GM23338 (cell line): ENCODE data around the gene HRH2. TPM values are rescaled to one million over a fixed set of nuclear protein-coding genes. Genes with fewer than 3 reads are reported as not detected.

Experiments used
- ATAC-seq: fragments of 200-7000 bp; cut with Tn5 transposase; 3 replicates; pipeline ENCODE4 v1.9.1; 2020
- DNase-seq: peaks from one replicate; pipeline ENCODE4 v3.0.0-alpha.2; 2015; ENCODE audit warnings: low spot score
- H2AFZ ChIP-seq: fragments of 200-600 bp; sonication (generic); 2 replicates; pipeline ENCODE4 v1.8.0; 2016; ENCODE audit warnings: antibody characterized with exemption, mild to moderate bottlenecking, moderate library complexity
- H3F3A ChIP-seq: fragments of 200-600 bp; sonication (generic); replicated peaks from 2 replicates; pipeline ENCODE4 v1.8.0; 2017; ENCODE audit warnings: antibody characterized with exemption, mixed run types, low read depth
- H3K27ac ChIP-seq: fragments of 200-600 bp; sonication (generic); 2 replicates; pipeline ENCODE4 v1.6.1; 2016; ENCODE audit warnings: low read depth
- H3K27me3 ChIP-seq: fragments of 200-600 bp; sonication (generic); 2 replicates; pipeline ENCODE4 v1.8.0; 2016; ENCODE audit warnings: mild to moderate bottlenecking, mixed run types, moderate library complexity; ENCODE audit not compliant: insufficient read depth
- H3K36me3 ChIP-seq: fragments of 200-600 bp; sonication (generic); 2 replicates; pipeline ENCODE4 v1.8.0; 2016; ENCODE audit warnings: mild to moderate bottlenecking; ENCODE audit not compliant: insufficient read depth
- H3K4me1 ChIP-seq: fragments of 200-600 bp; sonication (generic); 2 replicates; pipeline ENCODE4 v1.8.0; 2016; ENCODE audit warnings: mild to moderate bottlenecking, moderate library complexity; ENCODE audit not compliant: insufficient read depth
- H3K4me2 ChIP-seq: fragments of 200-600 bp; sonication (generic); 2 replicates; pipeline ENCODE4 v1.7.1; 2017; ENCODE audit warnings: mixed run types
- H3K4me3 ChIP-seq: fragments of 200-600 bp; sonication (generic); 2 replicates; pipeline ENCODE4 v1.6.1; 2016; ENCODE audit warnings: mixed run types
- H3K79me2 ChIP-seq: fragments of 200-600 bp; sonication (generic); replicated peaks from 2 replicates; pipeline ENCODE4 v1.8.0; 2017; ENCODE audit warnings: mild to moderate bottlenecking; ENCODE audit not compliant: insufficient read depth
- H3K9me2 ChIP-seq: fragments of 200-600 bp; sonication (generic); 2 replicates; pipeline ENCODE4 v1.8.0; 2017; ENCODE audit not compliant: insufficient read depth
- H4K20me1 ChIP-seq: fragments of 200-600 bp; sonication (generic); replicated peaks from 2 replicates; pipeline ENCODE4 v1.8.0; 2017; ENCODE audit warnings: mild to moderate bottlenecking; ENCODE audit not compliant: insufficient read depth
- H3K27ac Mint-ChIP-seq: 2 replicates; pipeline ENCODE4 v1.8.0; 2020; ENCODE audit warnings: inconsistent platforms, mild to moderate bottlenecking, moderate library complexity, mixed read lengths
- H3K27me3 Mint-ChIP-seq: 3 replicates; pipeline ENCODE4 v1.8.0; 2022; ENCODE audit warnings: low read depth, mild to moderate bottlenecking, moderate library complexity, mixed read lengths, inconsistent platforms; ENCODE audit not compliant: insufficient read depth, poor library complexity
- H3K36me3 Mint-ChIP-seq: 3 replicates; pipeline ENCODE4 v1.8.0; 2021; ENCODE audit warnings: low read depth, mild to moderate bottlenecking, inconsistent platforms, moderate library complexity, mixed read lengths
- H3K4me1 Mint-ChIP-seq: 3 replicates; pipeline ENCODE4 v1.8.0; 2020; ENCODE audit warnings: mild to moderate bottlenecking, inconsistent platforms, mixed read lengths
- H3K4me3 Mint-ChIP-seq: 3 replicates; pipeline ENCODE4 v1.8.0; 2021; ENCODE audit warnings: moderate library complexity, mild to moderate bottlenecking, inconsistent platforms, mixed read lengths
- H3K9me3 Mint-ChIP-seq: 3 replicates; pipeline ENCODE4 v1.8.0; 2020; ENCODE audit warnings: moderate library complexity, mild to moderate bottlenecking, inconsistent platforms, mixed read lengths
- CREB1 ChIP-seq: fragments of 250-450 bp; sonication (Bioruptor Pico); IDR thresholded peaks from 2 replicates; pipeline ENCODE4 v1.5.0; 2020; ENCODE audit warnings: low read depth, mild to moderate bottlenecking, moderate library complexity
- CTCF ChIP-seq, 2 experiments: fragments of 200-600 bp in 1 of 2; sonication (generic) in 1 of 2; conservative IDR thresholded peaks; 2 replicates each; pipeline versions ENCODE4 v1.5.1 to v1.6.1; 2016 to 2017; ENCODE audit warnings: antibody characterized with exemption in 2 of 2, low read depth in 2 of 2, mild to moderate bottlenecking in 2 of 2, moderate library complexity in 1 of 2
- ETS1 ChIP-seq: IDR thresholded peaks from 2 replicates; pipeline ENCODE4 v1.6.1; 2016; ENCODE audit warnings: antibody characterized with exemption
- EZH2 ChIP-seq: fragments of 200-600 bp; sonication (generic); IDR thresholded peaks from one replicate; pipeline ENCODE4 v1.8.0; 2017; ENCODE audit warnings: antibody characterized with exemption, mild to moderate bottlenecking, low read depth; ENCODE audit not compliant: unreplicated experiment
- EZH2phosphoT487 ChIP-seq: fragments of 200-600 bp; sonication (generic); IDR thresholded peaks from one replicate; pipeline ENCODE4 v1.8.1; 2018; ENCODE audit warnings: antibody characterized with exemption; ENCODE audit not compliant: unreplicated experiment
- JUNB ChIP-seq: IDR thresholded peaks from one replicate; pipeline ENCODE4 v1.6.1; 2016; ENCODE audit warnings: antibody characterized with exemption; ENCODE audit not compliant: unreplicated experiment
- POLR2AphosphoS5 ChIP-seq: IDR thresholded peaks from 2 replicates; pipeline ENCODE4 v1.6.1; 2016; ENCODE audit warnings: antibody characterized with exemption, low read depth
- STAT1 ChIP-seq: IDR thresholded peaks from one replicate; pipeline ENCODE4 v1.6.1; 2016; ENCODE audit warnings: antibody characterized with exemption; ENCODE audit not compliant: unreplicated experiment
- ZNF114 ChIP-seq: fragments of 250-450 bp; sonication (Bioruptor Pico); IDR thresholded peaks from 2 replicates; pipeline ENCODE4 v1.5.0; 2020; ENCODE audit warnings: mild to moderate bottlenecking, moderate library complexity
- ZNF331 ChIP-seq: fragments of 250-450 bp; sonication (Bioruptor Pico); IDR thresholded peaks from 2 replicates; pipeline ENCODE4 v1.5.0; 2020; ENCODE audit warnings: low read depth, mild to moderate bottlenecking, moderate library complexity
- ZNF462 ChIP-seq: fragments of 250-450 bp; sonication (Bioruptor Pico); IDR thresholded peaks from 2 replicates; pipeline ENCODE4 v1.5.0; 2020; ENCODE audit warnings: mild to moderate bottlenecking, moderate library complexity
- polyA plus RNA-seq: library from polyadenylated mRNA; unstranded; fragments of >200 nt; fragmentation: Nextera tagmentation; extraction: Ambion mirVana; gene quantifications from 2 replicates; pipeline ENCODE4 v1.2.1, GENCODE V29; 2016
- total RNA-seq: library from RNA; depleted of rRNA; stranded (reverse); fragments of >200 nt; shearing (Covaris generic); gene quantifications from 2 replicates; pipeline ENCODE4 v1.2.3, GENCODE V29; 2014
- TF ChIP-seq, protein P1 (sequence below): IDR thresholded peaks from one replicate; pipeline ENCODE4 v1.6.1; 2018; ENCODE audit warnings: antibody characterized with exemption; ENCODE audit not compliant: unreplicated experiment

Gene HRH2
- total and polyA plus RNA-seq, 2 experiments from 2014 or later, result 6.8 to 7.0 TPM

GRCh38 chr5:175724314-175725275, 66.7 kb downstream of the HRH2 start:
- H3K27me3 Mint-ChIP-seq, result peaks cover 8% of the 10 kb centered on the region
- Histone ChIP-seq H3K27ac (no peak overlapping the region), H3K4me1 (peaks cover 8% of the 10 kb centered on the region; the same call in 1 of the 2 replicates), H2AFZ (no peak overlapping the region), H3K79me2 (no peaks in the 10 kb centered on the region), H3F3A (0 out of 2 replicates have a peak, but pooled peaks cover 4% of the 10 kb centered on the region), H3K4me2 (no peak overlapping the region), H3K4me3 (no peak overlapping the region), H3K36me3 (no peaks in the 10 kb centered on the region), H4K20me1 (no peaks in the 10 kb centered on the region), H3K27me3 (no peaks in the 10 kb centered on the region), H3K9me2 (no peaks in the 10 kb centered on the region)
- H3K27ac Mint-ChIP-seq, result no peak overlapping the region
- H3K4me1 Mint-ChIP-seq, result peaks cover 15% of the 10 kb centered on the region
- H3K4me3 Mint-ChIP-seq, result no peak overlapping the region
- DNase-seq, result no peak
- no peaks in the 10 kb centered on the region; the same call in 2 of the 3 replicates for H3K9me3 Mint-ChIP-seq
- H3K36me3 Mint-ChIP-seq, result no peaks in the 10 kb centered on the region; the same call in 2 of the 3 replicates
- no peak for ATAC-seq
- no peak for TF ChIP-seq CTCF (conservative IDR thresholded peaks at IDR 0.05; ENCODE audit: low read depth in 2 of 2)
- no peak for TF ChIP-seq ZNF331 (CRISPR knock-in tag)
- no peak for TF ChIP-seq ETS1
- no peak for TF ChIP-seq ZNF462 (CRISPR knock-in tag)
- TF ChIP-seq POLR2AphosphoS5, result no peak
- no peak for TF ChIP-seq STAT1
- no peak for TF ChIP-seq EZH2phosphoT487
- TF ChIP-seq EZH2, result no peak
- TF ChIP-seq ZNF114 (CRISPR knock-in tag), result no peak
- TF ChIP-seq, protein P1, sequence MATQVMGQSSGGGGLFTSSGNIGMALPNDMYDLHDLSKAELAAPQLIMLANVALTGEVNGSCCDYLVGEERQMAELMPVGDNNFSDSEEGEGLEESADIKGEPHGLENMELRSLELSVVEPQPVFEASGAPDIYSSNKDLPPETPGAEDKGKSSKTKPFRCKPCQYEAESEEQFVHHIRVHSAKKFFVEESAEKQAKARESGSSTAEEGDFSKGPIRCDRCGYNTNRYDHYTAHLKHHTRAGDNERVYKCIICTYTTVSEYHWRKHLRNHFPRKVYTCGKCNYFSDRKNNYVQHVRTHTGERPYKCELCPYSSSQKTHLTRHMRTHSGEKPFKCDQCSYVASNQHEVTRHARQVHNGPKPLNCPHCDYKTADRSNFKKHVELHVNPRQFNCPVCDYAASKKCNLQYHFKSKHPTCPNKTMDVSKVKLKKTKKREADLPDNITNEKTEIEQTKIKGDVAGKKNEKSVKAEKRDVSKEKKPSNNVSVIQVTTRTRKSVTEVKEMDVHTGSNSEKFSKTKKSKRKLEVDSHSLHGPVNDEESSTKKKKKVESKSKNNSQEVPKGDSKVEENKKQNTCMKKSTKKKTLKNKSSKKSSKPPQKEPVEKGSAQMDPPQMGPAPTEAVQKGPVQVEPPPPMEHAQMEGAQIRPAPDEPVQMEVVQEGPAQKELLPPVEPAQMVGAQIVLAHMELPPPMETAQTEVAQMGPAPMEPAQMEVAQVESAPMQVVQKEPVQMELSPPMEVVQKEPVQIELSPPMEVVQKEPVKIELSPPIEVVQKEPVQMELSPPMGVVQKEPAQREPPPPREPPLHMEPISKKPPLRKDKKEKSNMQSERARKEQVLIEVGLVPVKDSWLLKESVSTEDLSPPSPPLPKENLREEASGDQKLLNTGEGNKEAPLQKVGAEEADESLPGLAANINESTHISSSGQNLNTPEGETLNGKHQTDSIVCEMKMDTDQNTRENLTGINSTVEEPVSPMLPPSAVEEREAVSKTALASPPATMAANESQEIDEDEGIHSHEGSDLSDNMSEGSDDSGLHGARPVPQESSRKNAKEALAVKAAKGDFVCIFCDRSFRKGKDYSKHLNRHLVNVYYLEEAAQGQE, result no peak
- no peak for TF ChIP-seq JUNB
- TF ChIP-seq CREB1 (CRISPR knock-in tag), result no peak
